ELR (cell line): ENCODE results near the gene KPNA2.
"Not testable (repeated sequence)": the region's sequence is repeated elsewhere in the genome, so short reads cannot be mapped to it uniquely, and the experiment has no call there.

ENCODE experiments used
- DNase-seq: peaks from one replicate; pipeline ENCODE4 v3.0.0-alpha.2; 2015; ENCODE audit warnings: low read depth

The KPNA2 gene

GRCh38 chr17:68020409-68020756, 15.2 kb upstream of the KPNA2 start:
- no peak for DNase-seq

DNA sequence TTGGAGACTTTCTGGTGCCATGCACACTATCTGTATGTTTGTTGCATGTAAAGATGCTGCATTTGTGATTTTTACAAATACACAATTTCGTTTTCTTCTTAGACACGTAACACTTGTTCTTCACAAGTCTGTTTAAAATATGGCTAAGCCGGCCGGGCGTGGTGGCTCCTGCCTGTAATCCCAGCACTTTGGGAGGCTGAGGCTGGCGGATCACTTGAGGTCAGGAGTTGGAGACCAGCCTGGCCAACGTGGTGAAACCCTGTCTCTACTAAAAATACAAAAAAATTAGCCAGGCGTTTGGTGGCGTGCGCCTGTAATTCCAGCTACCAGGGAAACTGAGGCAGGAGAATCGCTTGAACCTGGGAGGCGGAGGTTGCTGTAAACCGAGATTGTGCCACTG, 14.7 kb upstream of the KPNA2 start:
- not testable (repeated sequence) for DNase-seq

- no peak for DNase-seq
These were observed 13.6 kb upstream of the KPNA2 start for GRCh38 chr17:68021963-68022362.

- not testable (repeated sequence) for DNase-seq
These were observed 13.0 kb upstream of the KPNA2 start for GRCh38 chr17:68022547-68022946.

DNA sequence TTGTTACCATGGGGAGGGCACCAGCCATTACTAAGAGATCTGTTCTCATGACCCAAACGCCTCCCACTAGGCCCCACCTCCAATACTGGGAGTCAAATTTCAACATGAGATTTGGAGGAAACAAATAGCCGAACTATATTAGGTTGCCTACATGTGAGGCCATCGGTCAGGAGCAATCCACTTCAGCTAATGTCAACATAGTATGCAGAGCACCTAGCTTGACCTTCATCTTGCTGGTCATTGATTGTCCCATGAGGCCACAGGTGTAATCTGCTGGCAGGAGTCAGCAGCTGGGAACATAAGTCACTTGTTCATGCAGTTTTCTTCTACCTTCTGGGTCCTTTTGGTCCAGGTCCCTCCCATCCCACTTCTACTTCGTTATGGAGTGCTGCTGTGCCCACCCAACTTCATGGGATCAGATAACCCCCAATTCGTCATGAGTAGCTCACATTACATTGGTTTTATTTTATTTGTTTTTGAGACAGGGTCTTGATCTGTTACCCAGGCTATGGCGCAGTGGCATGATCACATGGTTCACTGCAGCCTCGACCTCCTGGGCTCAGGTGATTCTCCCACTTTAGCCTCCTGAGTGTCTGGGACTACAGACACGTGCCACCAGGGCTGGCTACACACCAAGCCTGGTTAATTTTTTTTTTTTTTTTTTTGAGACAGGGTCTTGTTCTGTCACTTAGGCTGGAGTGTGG, 5.9 kb upstream of the KPNA2 start:
- no peak for DNase-seq

- DNase-seq, result peak; percentile 69
These were observed 1.7 kb upstream of the KPNA2 start for GRCh38 chr17:68033636-68034451.

GRCh38 chr17:68034452-68034776, 1.1 kb upstream of the KPNA2 start:
- DNase-seq, result no peak

DNA sequence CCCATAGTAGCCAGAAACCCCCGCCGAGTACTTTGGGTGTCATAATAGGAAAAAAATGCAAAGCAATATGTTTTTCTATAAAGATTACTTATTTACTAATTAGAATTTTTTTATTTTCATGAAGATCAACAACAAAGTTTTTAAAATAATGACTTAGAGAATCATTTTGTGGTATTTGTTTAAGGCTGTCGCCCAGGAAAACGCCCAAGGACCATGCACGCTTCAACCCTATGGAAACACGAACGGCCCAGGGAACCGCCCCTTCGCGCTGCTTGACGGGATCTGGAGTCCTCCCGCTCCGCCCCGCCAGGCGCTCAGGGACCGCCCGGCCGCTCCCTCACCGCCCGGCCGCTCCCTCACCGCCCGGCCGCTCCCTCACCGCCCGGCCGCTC, 408 bp upstream of the KPNA2 start:
- no peak for DNase-seq

DNA sequence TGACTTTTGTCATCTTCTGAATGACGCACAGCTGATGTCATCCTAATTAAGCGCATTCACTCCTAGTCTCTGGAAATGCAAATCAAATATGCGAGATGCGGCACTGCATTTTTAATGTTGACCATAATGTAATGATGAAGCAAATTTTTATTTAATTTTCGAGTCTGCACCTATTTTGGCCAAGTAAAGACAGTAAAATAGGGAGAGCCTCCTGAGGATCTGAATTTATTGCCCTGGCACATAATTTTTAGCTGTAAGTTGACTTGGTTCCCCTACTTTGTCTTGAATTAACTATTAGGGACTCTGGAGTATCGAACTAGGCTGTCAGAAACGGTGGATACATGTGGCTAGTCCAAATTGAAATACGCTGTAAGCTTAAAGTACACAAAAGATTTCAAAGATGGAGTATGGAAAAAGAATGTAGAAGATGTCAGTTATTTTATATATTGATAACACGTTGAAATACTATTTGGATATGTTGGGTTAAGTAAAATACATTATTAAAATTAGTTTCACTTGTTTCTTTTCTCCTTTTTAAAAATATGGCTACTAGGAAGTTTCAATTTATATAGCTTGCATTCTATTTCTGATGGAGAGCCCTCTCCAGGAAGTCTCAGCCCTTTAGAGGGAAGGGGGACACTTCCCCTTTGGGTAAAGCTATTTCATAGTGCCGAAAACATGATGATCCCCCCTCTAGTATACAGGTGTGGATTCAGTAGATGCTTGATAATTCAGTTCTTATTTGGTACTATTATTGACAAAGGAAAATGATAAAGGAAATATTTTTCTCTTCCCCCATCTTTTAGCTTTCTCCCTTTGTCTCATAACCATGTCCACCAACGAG, 991 bp downstream of the KPNA2 start:
- DNase-seq, result no peak

DNA sequence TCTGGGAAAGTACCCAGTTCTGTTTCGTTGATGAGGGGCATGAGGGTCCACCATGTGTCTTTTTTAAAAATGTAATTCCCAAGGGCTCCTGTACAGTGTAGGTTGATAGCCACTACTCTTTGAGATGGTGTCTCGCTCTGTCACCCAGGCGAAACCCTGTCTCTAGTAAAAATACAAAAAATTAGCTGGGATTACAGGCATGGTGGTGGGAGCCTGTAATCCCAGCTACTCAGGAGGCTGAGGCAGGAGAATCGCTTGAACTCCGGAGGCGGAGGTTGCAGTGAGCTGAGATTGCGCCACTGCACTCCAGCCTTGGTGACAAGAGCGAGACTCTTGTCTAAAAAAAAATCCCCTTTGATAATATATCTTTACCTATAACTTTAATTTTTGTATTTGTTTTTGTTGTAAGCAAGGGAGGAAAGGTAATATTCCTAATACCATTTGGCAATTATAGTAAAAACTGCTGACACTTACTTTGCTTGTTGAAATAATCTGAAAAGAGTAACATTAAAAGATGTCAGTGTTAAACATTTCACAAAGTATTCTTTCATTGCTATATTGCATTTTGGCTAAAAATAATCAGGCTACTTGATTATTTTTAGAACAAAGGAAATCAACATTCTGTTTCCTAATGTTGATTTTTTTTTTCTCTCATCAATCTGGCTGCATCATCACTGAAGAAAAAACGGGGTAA, 11.8 kb downstream of the KPNA2 start:
- DNase-seq, result no peak

- DNase-seq, result not testable (repeated sequence)
These were observed 12.5 kb downstream of the KPNA2 start for GRCh38 chr17:68047890-68048542.

DNA sequence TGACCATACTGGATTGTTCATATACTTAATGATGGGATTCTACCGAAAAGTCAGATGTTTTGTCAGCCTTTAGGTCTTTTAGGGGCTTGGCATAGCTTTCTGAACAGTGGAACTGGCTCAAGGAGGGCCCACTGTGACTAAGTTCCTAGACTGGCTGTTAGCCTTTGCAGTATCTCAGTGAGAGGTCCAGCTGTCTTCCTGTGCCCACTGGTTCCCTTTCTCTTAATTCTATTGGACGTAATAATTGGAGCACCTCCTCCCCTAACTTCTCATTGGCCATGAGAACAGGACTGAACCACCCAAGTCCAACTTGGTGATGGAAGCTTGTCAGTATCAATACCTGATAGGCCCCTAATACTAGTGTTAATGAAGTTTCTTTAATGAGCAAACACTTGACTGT, 13.5 kb downstream of the KPNA2 start:
- DNase-seq, result peak; percentile 58

DNA sequence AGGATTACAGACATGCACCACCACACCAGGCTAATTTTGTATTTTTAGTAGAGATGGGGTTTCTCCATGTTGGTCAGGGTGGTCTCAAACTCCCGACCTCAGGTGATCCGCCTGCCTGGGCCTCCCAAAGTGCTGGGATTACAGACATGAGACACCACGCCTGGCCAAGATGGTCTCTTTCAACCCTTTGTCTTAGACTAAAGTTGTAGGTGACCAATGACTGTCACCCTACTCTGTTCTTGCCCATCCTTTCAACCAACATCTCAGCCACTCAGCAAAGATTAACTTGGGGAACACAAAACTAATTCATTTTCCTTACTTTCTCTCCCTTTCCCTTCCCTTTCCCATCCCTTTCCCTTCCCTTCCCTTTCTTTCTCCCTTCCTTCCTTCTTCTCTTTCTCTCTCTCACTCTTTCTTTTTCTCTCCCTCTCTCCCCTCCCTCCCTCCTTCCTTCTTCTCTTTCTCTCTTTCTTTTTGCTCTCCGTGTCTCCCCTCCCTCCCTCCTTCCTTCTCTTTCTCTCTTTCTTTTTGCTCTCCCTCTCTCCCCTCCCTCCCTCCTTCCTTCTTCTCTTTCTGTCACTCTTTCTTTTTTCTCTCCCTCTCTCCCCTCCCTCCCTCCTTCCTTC, 14.4 kb downstream of the KPNA2 start:
- not testable (repeated sequence) for DNase-seq

DNA sequence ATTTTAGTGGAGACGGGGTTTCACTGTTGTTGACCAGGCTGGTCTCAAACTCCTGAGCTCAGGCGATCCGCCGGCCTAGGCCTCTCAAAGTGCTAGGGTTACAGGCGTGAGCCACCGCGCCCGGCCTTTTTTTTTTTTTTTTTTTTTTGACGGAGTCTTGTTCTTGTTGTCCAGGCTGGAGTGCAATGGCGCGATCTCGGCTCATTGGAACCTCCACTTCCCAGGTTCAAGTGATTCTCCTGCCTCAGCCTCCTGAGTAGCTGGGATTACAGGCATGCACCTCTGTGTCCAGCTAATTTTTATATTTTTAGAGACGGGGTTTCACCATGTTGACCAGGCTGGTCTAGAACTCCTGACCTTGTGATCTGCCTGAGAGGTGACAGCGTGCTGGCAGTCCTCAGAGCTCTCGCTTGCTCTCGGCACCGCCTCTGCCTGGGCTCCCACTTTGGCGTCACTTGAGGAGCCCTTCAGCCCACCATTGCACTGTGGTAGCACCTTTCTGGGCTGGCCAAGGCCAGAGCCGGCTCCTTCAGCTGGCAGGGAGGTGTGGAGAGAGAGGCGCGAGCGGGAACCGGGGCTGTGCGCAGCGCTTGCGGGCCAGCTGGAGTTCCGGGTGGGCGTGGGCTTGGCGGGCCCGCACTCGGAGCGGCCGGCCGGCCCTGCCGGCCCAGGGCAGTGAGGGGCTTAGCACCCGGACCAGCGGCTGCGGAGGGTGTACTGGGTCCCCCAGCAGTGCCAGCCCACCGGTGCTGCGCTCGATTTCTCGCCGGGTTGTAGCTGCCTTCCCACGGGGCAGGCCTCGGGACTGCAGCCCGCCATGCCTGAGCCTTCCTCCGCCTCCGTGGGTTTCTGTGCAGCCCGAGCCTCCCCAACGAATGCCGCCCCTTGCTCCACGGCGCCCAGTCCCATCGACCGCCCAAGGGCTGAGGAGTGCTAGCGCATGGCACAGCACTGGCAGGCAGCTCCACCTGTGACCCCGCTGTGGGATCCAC, 16.1 kb downstream of the KPNA2 start:
- not testable (repeated sequence) for DNase-seq

GRCh38 chr17:68052810-68053209, 17.3 kb downstream of the KPNA2 start:
- DNase-seq, result no peak

DNA sequence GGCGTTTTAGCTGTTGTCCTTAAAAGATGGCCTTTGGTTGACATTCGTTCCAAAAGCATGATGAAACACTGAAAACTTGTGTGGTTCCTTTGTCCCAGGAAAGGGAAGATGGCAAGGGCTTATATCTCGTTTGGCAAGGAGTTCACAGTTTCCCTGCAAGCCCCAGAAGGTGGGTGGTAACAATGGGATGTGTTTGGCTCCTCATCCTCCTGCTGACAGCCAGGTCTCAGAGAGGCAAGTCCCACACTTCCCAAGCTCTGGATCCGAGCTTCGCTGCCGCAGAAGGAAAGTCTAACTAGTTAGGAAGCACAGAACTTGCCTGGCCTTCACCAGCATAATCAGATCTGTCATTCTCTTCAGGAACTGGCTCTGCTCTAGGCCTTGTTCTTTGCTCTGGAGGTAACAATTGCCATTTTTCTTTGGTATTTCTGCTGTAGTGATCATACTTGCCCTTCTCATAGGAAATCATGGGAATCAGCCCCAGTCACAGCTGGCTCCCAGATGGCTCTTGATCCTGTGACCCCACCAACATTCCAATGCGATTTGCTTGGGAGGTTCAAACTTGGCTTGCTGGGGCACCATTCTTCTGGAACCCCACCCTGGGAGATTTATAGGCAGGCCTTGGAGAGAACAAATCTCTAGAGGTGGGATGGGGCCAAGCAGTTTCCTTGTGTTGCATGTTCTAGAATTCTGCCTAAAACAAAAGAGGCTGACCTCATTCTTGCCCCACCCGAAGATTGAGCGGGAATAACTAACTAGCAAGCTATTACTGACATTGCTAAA, 17.9 kb downstream of the KPNA2 start:
- DNase-seq, result peak; percentile 72

GRCh38 chr17:68054296-68054900, 18.9 kb downstream of the KPNA2 start:
- peak; percentile 53 for DNase-seq

GRCh38 chr17:68057531-68057952, 22.0 kb downstream of the KPNA2 start:
- DNase-seq, result peak; percentile 48

- DNase-seq, result no peak
These were observed 24.8 kb downstream of the KPNA2 start for GRCh38 chr17:68060336-68060735.
